Skin epidermis (tissue), 12 donors: ENCODE data around the gene KCTD10.
"Not testable (repeated sequence)": the region's sequence is repeated elsewhere in the genome, so short reads cannot be mapped to it uniquely, and the experiment has no call there.

Source experiments
- H3K27ac ChIP-seq, 21 experiments: fragments of 200-600 bp; sonication (generic) in 11 of 21; one replicate each; pipeline ENCODE4 v1.5.0; 2020; ENCODE audit warnings: mild to moderate bottlenecking in 3 of 21, inconsistent platforms in 2 of 21, moderate library complexity in 2 of 21
- H3K4me3 ChIP-seq, 7 experiments: fragments of 200-600 bp; sonication (generic) in 2 of 7; one replicate each; pipeline ENCODE4 v1.5.0; 2020; ENCODE audit warnings: inconsistent platforms in 2 of 7, mild to moderate bottlenecking in 2 of 7, moderate library complexity in 1 of 7

The KCTD10 gene

DNA sequence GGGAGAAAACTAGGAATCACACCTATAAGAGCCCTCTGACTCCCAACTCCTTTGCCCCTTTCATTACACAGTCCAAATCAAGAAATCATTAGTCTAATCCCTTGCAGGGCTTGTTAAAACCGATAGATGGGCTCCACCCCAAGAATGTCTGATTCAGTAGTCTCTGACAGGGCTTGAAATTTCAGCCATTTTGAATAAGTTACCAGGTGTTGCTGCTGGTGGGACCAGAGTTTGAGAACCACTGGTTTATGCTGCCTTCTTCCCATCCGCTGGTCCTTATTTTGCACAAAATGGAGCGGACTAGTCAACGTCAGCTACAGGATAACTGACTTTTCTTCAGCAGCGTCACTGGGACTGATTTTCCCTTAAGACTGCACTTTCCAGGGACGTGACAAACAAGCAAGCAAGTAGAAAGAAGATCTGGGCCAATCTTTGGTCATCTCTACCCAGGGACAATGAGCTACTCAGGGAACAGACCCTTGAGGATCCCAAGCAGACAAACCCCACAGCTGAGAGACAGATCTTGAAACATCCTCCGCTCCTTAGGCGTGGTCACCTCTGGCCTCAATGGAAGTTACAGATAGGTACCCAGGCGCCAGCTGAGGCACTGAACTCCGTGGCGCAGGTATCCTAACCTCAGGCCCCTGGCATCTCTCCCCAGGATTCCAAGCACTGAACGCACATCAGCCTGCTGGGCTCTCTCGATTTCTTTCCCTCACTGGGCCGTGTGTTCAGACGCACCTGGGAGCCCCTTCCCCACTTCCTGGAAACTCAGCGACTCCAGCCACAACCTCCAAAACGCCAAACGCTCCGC lies 900 bp downstream of the KCTD10 start:
- Histone ChIP-seq H3K4me3 (peak overlapping the region; percentile 77 to 100 (median 95)), H3K27ac (peak overlapping the region in 20 of 21 experiments; percentile 96 to 100 (median 100))

DNA sequence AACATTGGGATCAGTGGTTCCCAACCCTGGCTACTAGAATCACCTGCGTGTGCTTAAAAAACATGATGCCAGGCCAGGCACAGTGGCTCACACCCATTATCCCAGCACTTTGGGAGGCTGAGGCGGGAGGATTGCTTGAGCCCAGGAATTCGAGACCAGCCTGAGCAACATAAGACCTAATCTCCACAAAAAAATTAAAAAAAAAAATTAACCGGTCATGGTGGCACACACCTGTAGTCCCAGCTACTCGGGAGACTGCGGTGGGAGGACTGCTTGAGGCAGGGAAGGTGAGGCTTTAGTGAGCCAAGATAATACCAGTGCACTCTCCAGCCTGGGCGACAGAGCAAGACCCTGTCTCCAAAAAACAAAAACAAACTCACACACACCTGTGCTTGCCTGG lies 2.0 kb downstream of the KCTD10 start:
- Histone ChIP-seq H3K4me3 (peak overlapping the region in 1 of 7 experiments; percentile 93), H3K27ac (peak overlapping the region in 4 of 21 experiments; percentile 12 to 100 (median 98))

DNA sequence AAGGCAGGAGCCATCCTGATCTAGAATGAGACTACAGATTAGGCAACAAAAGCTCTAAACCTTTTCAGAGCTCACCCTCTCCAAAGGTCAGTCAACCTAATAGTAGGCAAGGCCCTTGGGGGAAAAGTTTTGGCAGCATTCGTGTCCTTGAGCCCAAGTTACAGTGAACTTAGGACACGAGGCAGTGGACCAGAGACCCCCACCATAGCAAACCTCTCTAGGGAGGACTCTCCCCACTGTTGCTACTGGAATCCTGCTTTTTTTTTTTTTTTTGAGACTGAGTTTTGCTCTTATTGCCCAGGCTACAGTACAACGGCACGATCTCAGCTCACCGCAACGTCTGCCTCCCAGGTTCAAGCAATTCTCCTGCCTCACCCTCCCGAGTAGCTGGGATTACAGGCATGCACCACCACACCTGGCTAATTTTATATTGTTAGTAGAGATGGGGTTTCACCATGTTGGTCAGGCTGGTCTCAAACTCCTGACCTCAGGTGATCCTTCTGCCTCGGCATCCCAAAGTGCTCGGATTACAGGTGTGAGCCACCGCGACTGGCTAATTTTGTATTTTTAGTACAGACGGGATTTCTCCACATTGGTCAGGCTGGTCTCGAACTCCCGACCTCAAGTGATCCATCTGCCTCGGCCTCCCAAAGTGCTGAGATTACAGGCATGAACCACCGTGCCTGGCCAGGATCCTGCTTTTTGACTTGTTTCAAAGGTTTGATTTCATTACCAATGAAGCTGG lies 3.4 kb downstream of the KCTD10 start:
- not testable (repeated sequence) for H3K4me3 ChIP-seq
- H3K27ac ChIP-seq, result peak overlapping the region in 1 of 21 experiments; percentile 24

DNA sequence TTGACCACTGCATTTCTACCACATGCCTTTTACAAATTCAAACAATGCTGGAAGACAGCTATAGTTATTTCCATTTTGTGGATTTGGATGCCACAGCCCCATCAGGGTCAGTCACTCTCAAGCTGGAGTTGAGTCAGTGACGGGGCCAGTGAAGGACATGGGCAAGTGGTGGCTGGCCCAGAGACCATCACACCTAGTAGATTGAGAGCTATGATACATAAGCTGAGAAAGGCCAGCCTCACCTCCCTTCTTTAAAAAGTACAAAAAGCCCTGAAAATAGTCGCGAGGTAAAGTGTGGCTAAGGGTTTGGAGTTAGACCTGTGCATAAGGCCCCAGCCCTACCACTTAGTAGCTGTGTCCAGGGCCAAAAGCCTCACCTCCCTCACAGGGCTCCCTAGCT lies 4.1 kb downstream of the KCTD10 start:
- Histone ChIP-seq H3K27ac (peak overlapping the region in 1 of 21 experiments; percentile 24), H3K4me3 (no peak overlapping the region)

DNA sequence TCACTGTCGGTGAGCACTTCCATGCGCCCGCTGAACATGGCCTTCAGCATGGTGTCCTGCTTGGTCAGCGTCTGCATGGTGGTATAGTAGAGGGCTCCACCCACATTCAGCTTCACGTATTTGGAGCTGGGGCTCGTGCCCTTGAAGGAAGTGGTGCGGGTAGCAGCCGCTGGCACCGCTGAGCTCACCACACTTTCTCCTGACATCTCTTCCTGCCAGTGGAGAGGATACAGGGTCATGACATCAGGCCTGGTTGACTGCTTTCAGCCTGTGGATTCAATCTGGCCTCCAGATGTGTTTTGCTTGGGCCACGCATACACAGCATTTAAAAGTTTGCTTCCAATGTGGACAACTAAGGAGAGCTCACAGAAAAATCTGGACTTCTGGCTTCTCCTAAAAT lies 7.6 kb downstream of the KCTD10 start:
- Histone ChIP-seq H3K4me3 (no peak overlapping the region), H3K27ac (peak overlapping the region in 9 of 21 experiments; percentile 6 to 62 (median 25))

DNA sequence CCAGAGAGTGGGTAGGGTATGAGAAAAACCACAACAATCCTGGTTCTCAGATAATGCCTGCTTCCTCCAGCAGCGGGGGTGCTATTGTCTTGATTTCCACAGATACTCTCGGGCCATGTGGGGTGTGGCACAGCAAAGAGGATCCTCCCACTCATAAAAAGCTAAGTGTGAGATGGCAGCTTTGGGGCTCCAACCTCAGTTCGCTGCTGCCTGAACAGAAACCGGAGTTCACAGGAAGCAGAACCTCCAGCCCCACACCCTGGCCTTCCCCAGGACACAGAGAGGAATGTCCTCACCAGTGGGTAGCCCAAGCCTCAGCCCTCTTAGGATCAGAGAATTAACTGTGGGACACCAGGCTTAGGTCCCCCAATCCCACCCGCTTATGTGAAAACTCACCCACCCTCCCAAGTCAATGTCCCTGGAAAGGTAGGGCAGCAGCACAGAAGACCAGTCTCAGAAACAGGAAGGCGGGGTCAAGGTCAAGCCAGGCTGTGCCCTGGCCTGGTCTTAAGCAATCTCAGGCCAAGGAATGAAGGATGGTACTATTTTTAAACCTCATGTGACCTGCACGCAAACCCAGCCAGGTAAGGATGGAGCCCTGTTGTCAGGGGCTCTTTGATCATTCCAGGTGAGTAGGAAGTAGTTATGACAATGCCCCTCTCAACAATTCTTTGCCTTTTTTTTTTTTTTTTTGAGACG lies 9.0 kb downstream of the KCTD10 start:
- peak overlapping the region in 14 of 21 experiments; percentile 1 to 76 (median 44) for H3K27ac ChIP-seq
- no peak overlapping the region for H3K4me3 ChIP-seq

DNA sequence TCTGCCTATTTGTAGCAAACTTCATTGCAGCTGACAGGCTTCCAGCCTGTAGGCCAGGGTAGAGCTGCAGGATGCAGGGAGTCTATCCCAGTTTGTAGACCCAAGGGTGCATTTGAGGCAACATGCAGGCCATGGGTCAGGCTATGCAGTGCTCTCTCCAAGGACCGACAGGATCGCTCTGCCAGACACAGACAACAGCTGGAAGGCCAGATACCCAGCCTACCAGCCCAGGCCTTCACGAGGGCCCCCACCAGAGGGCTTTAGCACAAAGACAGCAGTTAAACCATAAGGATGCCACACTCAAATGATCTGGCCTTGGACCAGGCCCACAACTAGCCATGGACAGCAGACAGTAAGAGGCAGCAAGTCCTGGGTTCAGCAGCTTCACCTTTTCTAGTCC lies 10.3 kb downstream of the KCTD10 start:
- peak overlapping the region in 12 of 21 experiments; percentile 7 to 76 (median 44) for H3K27ac ChIP-seq

DNA sequence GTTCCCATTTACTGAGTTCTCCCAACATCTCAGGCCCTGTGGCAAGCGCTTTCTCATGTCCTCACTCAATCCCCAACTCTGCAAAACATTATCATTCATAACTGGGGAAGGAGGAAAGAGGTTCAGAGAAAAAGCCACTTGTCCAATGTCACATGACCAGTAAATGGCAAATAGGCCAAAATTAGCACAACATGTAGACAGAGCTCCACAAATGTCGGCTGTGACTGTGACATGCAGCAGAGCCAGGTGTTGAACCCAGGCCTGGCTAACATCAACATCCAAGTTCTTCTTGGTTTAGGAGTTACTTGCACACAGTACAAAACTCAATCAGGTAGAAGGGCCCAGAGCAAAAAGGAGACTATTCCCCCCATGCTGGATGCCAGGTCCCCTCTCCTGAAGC lies 10.8 kb downstream of the KCTD10 start:
- Histone ChIP-seq H3K27ac (peak overlapping the region in 8 of 21 experiments; percentile 7 to 82 (median 64)), H3K4me3 (no peak overlapping the region)

More for the DNA sequence above, 10.3 kb downstream of the KCTD10 start:
- H3K4me3 ChIP-seq, result no peak overlapping the region

DNA sequence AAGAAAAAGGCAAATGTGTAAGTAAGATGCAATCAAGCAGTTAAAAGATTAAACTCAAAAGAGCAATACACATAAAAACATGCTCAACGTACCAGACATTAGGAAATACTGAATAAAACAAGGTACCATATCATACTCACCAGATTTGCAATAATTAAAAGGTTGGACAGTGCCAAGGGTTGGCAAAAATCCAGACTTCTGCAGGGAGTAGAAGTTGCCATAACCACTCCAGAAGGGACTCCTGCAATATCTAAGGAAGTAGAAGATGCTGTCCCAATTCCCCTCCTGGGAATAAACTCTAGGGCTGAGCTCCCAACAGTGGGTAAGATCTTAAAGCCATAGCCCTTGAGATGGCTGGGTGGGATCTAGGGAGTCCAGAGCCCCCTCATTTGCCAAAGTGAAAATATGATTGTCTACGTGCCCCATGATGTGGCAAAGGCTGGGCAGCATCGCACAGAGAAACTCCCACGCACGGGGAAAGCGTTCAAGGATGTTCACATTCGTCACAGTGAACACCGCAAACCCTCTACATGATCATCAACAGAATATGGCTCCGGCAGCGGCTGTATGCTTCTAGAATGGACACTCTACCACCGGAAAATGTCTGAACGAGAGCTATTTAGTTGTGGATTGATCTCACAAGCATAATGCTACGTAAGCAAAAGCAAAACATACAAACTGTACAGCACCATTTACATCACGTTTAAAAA lies 12.3 kb downstream of the KCTD10 start:
- Histone ChIP-seq H3K27ac (peak overlapping the region in 13 of 21 experiments; percentile 21 to 94 (median 87)), H3K4me3 (no peak overlapping the region)

DNA sequence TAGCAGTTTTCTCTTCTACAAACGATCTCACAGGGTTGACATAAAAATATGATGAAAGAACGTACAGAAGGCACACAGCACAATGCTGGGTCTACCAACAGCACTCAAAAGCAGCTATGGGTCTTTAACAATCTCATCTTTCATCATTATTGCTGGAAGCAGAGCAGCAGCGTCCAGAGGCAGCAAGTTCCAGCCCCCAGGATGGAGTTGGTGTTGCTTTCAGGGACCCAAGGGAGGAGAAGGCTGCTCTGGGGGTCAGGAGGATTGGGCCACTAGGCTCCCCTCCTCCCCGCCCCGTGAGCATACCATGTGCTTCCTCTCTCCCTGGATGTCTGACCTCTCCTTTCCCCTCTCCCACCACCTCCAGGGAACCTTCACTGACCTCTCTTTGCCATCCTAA lies 13.3 kb downstream of the KCTD10 start:
- H3K4me3 ChIP-seq, result peak overlapping the region in 1 of 7 experiments; percentile 6
- H3K27ac ChIP-seq, result peak overlapping the region; percentile 40 to 94 (median 85)

DNA sequence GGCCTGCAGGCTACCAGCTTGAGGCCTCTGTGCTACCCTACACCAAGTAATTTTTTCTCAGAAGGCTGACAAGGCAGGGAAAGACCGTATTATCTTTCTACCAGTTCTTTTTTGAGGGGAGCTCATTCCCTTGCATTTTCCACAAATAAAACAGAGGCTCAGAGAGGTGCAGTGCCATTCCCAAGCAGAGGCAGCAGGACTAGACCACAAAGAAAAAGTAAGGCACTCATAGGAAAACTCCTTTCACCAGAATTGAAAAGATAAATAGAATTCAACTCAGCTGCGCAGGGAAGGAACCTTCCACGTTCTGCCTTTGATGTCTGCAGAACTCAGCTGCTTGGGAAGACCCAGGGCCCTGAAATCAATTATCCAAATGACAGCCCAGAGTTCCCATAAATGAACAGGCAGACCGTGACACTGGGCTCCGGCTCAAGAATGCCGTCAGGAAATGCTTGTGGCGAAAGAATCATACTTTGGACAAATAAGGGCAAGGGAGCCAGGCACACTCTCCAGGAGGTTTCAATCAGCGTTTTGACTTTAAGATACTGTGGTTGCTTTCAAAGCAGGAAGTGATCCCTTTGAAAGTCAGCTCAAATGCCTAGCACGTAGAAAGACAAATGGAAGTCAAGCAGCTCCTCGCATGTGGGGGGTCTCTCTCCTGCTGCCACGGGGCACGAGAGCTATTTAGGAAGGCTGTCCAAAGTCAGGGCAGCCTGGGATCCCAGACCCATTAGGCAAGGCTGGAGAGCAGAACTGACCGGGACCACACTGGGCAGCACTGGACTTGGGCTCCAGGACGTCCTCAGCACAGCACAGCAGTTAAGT lies 14.0 kb downstream of the KCTD10 start:
- peak overlapping the region in 1 of 7 experiments; percentile 6 for H3K4me3 ChIP-seq
- H3K27ac ChIP-seq, result peak overlapping the region; percentile 40 to 94 (median 85)

DNA sequence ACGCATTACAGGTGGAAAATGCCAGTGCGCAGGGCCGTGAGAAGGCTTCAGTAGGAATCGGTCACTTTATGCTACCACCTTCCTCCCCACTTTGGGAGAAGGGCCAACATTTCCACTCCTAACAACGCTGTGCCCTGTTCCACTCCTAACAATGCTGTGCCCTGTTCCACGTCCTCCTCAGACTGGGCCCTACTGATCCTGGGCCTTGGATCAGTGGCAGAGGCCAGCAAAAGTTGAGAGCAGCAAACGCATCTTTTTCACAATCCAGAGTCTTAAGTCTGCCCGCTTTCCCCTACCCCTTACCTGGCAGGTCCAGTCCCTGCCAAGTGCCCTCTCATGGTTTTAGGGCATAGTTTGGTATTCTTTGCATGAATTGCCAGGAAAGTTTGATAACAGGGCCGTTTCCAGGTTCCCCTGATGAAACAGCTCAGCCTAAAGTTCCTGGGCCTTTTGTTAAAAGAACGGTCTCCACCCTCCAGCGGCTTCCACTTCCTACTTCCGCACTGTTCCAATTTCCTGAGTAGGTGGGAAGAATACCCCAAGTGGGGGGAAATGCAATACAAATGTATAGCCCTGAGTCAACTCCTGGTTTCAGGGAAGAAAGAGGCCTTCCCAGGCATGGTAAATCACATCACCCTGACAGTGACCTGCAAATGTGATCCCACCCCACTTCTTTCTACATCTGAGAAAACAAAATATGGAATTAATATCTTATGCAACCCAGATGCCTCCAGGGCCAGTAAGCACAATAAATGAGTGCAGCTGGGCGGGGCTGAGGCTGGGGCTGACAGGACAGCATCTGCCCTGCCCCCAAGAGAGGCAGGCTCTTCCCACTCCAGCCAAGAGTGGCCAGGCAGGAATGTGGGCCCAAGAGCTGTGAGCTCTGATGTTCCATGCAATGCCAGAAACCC lies 15.0 kb downstream of the KCTD10 start:
- Histone ChIP-seq H3K27ac (peak overlapping the region; percentile 35 to 94 (median 87)), H3K4me3 (no peak overlapping the region)

DNA sequence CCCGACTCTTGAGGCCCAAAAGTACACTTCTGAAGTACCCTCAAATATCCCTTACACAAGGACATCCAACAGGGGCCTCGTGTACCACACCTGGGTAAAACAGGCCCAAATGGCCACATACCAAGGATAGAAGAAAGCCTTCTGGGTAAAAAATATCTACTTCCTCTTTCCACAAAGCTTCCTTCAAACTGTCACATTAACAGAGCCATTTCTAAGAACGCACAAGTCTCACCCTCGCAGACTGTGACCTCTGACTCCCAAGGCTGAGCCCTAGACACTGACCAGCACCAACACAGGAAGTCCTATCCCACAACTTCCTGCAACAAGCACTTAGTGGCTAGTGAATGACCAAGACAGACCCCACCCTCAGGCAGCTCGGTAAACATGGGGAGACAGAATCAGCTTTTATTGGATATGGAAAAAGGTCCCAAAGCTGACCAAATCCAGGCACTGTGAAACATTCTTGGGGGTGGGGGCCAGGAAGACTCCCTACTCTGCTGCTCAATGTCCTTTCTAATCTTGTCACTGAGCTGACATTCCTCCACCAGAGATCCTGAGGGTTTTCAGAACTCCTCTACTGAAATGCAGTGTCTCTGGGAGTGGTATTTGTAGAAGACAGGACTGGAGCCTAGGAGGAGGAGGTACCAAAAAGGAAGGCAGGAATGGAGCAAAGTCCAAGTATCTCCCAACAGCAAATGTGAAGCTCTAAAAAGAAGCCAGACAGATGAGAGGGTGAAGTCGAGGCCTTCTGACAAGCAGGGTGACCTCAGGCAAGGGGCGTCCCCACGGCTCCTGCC lies 15.9 kb downstream of the KCTD10 start:
- H3K4me3 ChIP-seq, result no peak overlapping the region
- H3K27ac ChIP-seq, result peak overlapping the region; percentile 35 to 94 (median 87)

DNA sequence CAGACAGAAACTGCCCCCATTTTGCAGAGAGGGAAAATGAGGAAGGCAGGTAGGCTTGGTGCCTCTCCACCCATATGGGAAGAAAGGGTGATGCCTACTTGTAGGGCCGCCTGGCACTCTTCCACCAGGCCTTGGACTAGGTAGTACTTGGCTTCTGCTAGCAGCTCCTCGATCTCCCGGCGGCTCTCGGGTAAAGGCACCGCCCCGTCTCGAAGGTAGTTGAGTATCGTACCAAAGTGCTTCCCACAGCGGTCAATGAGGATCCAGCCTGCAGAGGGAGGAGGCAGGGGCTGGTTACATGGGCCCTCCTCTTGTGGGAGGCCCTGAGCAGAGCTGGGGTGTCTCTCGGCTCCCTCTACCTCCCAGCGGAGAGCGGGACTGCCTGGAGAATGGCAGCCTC lies 16.6 kb downstream of the KCTD10 start:
- H3K27ac ChIP-seq, result peak overlapping the region in 20 of 21 experiments; percentile 74 to 94 (median 87)
- H3K4me3 ChIP-seq, result no peak overlapping the region

DNA sequence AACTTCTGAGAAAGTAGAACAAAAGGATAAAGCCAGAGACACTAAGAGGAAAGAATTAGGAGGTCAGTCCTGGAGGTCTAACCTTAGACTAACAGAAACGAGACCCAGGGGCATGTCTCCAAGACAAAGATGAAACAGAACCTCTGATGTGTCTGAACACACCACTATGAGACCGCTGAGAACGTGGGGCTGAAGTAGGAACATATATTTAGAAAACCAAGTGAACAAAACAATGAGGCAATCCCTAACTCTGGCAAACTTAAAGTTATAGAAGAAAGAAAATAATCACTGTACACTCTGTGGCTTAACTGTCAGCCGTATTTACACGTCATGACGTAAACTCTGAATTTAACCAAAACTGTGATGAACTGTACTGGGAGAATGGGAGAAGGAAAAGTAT lies 17.9 kb downstream of the KCTD10 start:
- Histone ChIP-seq H3K27ac (peak overlapping the region in 15 of 21 experiments; percentile 35 to 93 (median 66)), H3K4me3 (no peak overlapping the region)

DNA sequence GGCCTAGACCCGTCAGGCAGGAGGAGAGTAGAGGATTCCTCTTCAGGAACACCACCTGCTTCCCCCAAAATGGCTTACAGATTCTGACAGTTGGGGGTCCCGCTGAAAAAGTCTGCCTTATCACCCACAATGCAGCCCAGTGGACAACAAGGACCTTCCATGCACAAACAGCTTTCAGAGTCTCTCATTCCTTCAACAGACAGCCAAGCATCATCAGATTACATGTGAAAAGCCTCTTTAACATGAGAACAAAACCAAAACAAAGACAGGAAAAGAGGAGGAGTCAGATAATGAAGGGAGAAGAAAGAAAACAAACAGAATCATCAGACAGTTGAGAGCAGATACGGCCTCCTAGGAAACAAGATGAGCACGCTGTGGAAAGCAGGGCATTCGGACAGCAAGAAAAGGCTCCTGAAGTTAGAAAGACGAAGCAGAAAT lies 18.3 kb downstream of the KCTD10 start:
- peak overlapping the region in 19 of 21 experiments; percentile 7 to 93 (median 61) for H3K27ac ChIP-seq
- H3K4me3 ChIP-seq, result no peak overlapping the region

DNA sequence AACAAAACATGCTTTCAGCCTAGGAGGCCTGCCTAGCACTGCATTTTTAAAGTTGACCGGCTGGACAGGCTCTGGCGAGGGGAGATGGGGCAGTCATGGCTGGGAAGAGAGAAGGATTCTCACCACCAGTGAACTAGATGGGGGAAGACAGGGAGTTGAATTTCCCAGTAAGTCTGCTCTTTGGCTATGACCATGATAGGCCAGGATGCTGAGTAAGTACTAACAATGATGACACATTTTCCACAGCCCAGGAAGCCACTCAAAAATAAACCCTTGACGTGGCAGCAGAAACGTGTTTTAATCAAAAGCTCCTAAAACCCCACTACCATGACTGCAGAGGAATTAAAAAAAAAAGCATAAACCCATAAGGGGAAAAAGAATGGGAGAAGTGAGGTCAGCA lies 19.0 kb downstream of the KCTD10 start:
- peak overlapping the region in 18 of 21 experiments; percentile 7 to 93 (median 58) for H3K27ac ChIP-seq
- H3K4me3 ChIP-seq, result no peak overlapping the region
